Heart left ventricle (tissue), 13 donors: ENCODE data around the gene ARHGAP26.

Source experiments
- POLR2A ChIP-seq, 2 donors: fragments of 450-650 bp; IDR thresholded peaks; one replicate each; pipeline ENCODE4 v1.6.1; 2017; ENCODE audit warnings: antibody characterized with exemption in 2 of 2, mild to moderate bottlenecking in 2 of 2, moderate library complexity in 2 of 2
- TF ChIP-seq, protein P1 (sequence below), 12 donors: fragments of 200-600 bp; sonication (generic) in 4 of 12; IDR thresholded peaks; one replicate each; pipeline versions ENCODE4 v1.5.0 to v1.8.0; 2018 to 2022; ENCODE audit warnings: antibody characterized with exemption in 12 of 12, mild to moderate bottlenecking in 5 of 12
- donor health status: ischemic (EF 13 %, LVEDD 7.1; RV severe dilation, severe dysfunction).
- donor health status: DM: no; HTN: yes; CAD: no.
- donor health status: DM: no; HTN: no; CAD: no.
- donor health status: ischemic (EF 25% LVEDD 6.9; RV normal size, moderate dysfunction).
- donor health status: ischemic (EF 25% LVEDD 5.7; RV mildly dilated, moderate dysfunction).
- donor health status: ischemic (EF 35%, LVEDD 5.7; RV mildly dilated, moderate dysfunction).
- donor health status: nonischemic (EF 11% LVEDD 7.7; RV severe dilation, severe dysfunction).
- donor health status: DM: yes; HTN: yes; CAD: no.
- donor health status: PGD.
- donor health status: ischemic (EF 29% LVEDD 5.4; RV normal size, mild dysfunction).
- donor health status: nonischemic (EF 23%, LVEDD 6.1; RV moderate dilation, normal function).

GRCh38 chr5:143030349-143030748, 260.2 kb downstream of the ARHGAP26 start:
- TF ChIP-seq, protein P1, sequence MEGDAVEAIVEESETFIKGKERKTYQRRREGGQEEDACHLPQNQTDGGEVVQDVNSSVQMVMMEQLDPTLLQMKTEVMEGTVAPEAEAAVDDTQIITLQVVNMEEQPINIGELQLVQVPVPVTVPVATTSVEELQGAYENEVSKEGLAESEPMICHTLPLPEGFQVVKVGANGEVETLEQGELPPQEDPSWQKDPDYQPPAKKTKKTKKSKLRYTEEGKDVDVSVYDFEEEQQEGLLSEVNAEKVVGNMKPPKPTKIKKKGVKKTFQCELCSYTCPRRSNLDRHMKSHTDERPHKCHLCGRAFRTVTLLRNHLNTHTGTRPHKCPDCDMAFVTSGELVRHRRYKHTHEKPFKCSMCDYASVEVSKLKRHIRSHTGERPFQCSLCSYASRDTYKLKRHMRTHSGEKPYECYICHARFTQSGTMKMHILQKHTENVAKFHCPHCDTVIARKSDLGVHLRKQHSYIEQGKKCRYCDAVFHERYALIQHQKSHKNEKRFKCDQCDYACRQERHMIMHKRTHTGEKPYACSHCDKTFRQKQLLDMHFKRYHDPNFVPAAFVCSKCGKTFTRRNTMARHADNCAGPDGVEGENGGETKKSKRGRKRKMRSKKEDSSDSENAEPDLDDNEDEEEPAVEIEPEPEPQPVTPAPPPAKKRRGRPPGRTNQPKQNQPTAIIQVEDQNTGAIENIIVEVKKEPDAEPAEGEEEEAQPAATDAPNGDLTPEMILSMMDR (IDR thresholded peaks at IDR 0.05): no peak
- TF ChIP-seq POLR2A (IDR thresholded peaks at IDR 0.05): no peak
